Tibial nerve (tissue), 3 donors: ENCODE data around the gene MFSD11.

Experiments
- POLR2A ChIP-seq, 2 donors: fragments of 450-650 bp; IDR thresholded peaks; one replicate each; pipeline ENCODE4 v1.6.1; 2017; ENCODE audit warnings: antibody characterized with exemption in 2 of 2, mild to moderate bottlenecking in 2 of 2, moderate library complexity in 2 of 2
- TF ChIP-seq, protein P1 (sequence below), 5 experiments: fragments of 200-600 bp in 3 of 5; fragments of 450-650 bp in 2 of 5; sonication (generic) in 3 of 5; IDR thresholded peaks; one replicate each; pipeline ENCODE4 v1.5.1; 2016 to 2019; ENCODE audit warnings: antibody characterized with exemption in 5 of 5, mild to moderate bottlenecking in 3 of 5, moderate library complexity in 2 of 5

DNA sequence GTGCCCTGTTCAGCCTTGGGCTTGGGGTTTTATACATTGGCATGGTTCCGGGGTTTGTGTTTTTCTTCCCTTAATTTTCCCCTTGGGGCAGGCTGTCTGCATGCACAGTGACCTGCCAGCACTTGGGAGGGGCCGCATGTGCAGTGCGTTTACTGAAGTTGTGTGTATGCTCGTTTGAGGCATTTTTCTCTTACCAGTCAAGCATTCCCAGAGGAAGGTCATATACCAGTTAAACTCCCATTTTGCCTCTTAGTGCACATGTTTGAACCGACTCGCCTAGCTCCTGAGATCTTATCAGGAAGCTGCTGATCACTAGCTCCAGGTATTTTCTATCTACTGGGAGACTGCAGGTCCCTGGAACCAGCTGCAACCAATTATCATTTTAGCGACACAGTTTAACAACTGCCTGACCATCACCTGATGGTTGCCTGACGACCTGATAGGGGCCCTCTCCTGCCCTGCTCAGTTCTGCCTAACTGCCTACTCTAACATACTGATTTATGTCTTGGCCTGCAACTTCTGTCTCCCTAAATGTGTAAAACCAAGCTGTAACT lies 51.4 kb downstream of the MFSD11 start:
- TF ChIP-seq, protein P1, sequence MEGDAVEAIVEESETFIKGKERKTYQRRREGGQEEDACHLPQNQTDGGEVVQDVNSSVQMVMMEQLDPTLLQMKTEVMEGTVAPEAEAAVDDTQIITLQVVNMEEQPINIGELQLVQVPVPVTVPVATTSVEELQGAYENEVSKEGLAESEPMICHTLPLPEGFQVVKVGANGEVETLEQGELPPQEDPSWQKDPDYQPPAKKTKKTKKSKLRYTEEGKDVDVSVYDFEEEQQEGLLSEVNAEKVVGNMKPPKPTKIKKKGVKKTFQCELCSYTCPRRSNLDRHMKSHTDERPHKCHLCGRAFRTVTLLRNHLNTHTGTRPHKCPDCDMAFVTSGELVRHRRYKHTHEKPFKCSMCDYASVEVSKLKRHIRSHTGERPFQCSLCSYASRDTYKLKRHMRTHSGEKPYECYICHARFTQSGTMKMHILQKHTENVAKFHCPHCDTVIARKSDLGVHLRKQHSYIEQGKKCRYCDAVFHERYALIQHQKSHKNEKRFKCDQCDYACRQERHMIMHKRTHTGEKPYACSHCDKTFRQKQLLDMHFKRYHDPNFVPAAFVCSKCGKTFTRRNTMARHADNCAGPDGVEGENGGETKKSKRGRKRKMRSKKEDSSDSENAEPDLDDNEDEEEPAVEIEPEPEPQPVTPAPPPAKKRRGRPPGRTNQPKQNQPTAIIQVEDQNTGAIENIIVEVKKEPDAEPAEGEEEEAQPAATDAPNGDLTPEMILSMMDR (IDR thresholded peaks at IDR 0.05) = no peak
- TF ChIP-seq POLR2A (IDR thresholded peaks at IDR 0.05) = no peak
